Measurements from ENCODE around the gene AOAH.

Gene AOAH

DNA sequence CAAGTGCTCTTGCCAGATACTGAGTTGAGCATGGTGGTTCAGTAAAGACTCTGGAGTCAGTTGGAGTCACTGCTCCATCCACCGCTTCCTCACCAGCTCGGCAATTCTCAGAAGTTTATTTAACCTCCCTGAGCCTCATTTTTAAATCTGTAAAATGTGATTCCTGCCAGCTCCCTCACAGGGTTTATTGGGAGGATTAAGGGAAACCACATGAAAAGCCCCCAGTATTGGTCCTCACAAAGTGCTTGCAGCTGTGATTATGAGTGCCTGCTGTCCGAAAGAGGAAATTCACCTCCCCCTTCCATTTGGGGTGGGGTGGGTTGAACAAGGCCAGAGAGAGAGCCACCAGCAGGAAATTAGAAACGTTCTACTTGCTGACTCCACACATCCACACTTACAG, 99.0 kb downstream of the AOAH start:
- no peak for DNase-seq

DNA sequence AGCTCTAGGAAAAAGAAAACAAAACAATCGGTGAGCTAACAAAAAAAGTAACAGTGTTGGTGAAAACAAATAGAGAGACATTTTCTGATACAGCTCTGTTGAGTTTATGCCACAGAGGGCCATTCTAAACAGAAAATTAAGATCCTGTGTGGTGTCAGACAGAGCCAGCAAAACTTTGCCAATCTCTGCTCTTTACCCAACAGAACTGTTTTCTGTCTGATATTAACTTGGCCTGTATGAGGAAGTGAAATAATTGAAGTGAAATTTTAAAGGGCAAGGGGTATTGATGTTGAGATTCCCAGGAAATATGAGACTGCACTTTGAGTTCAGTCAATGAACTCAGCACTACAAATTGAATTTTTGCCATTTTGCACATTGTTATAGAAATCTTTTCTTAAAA, 101.0 kb downstream of the AOAH start:
- no peak for DNase-seq

GRCh38 chr7:36621396-36621795, 102.9 kb downstream of the AOAH start:
- no peak for DNase-seq

DNA sequence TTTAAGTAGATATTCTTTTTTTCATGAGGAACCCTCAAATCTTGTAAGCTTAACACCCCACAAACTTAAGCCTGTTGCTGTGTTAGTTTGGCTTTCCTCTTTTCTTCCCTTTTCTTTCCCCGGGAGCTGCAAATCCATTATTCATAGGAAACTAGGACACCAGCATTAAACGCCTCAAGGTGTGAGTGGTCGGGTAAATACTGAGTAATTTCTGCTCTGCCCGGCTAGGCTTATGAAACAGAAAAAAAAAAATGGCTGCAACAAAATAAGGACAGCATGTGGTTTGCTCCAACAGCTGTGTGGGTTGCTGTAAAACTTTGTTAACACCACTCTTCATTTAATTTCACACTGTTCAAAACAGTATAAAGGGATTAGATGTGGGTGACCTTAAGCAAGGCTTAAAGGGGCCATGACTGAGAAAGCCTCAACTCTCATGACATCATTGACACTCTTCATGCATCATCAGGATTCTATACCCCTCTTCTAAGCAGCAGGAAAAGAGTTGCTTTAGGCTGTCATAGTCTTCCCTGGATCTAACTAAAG, 104.1 kb downstream of the AOAH start:
- DNase-seq: no peak

DNA sequence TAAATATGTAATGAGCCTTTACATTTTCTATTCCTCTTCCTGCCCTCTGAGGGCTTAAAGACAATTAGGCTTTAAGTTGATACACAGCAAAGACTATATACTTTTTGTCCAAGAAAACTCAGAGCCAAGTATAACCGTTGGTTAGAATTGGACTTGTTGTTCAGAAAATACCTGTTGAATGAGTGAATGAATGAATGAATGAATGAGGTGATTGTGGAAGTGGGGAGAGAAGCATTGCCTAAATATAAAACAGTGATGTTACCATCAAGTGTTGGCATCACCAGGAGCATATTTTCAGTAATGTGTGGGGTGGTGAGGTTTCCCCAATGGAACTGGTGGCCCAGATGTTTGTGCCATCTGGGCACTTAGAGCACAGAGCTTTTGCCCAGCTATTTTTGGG, 106.9 kb downstream of the AOAH start:
- no peak for DNase-seq

- DNase-seq: no peak
Measured at GRCh38 chr7:36615852-36616540, 108.3 kb downstream of the AOAH start.

DNA sequence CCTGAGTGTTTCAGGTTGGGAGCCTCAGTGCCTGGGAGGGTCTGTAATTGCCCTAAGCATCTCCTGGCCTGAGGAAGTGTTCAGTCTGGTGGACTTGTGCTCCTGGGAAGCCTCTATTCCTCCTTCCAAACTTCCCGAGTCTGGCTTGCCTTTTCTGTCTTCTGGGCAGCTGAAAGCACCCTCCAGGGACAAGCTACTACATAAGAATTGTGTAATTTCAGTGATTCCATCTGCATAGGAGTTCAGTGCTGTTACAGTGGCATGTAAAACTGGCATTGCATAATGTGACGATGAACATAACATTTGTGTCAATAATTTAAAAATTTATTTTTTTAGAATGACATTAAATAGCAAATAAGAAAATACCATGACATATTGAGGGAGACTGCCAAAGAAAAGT, 109.3 kb downstream of the AOAH start:
- DNase-seq: no peak

DNA sequence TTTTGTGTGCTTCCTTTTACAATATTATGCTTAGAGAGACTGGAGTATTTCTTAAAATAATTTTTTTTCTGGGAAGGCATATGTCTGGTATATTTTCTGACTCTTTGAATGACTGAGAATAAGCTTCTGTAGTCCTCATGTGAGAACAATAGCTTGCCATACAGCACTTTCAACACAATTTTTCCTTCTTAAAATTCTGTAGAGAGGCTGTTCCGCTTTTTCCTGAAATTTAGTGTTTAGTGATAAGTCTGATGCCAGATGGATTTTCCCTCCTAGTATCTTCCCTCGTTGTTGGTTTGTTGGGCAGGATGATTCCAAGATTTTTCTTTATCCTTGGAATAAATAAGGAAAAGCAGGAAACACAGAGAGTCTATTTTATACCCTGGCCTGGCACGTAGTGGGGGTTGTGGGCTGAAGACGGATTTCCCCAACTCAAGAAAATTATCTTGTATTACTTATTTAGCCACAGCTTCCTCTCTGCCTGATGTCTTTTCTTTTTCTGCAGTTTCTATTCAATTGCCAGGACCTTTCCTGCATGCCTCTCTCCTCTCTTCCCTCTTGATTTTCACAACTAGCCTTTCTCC, 111.2 kb downstream of the AOAH start:
- no peak for DNase-seq

- DNase-seq: no peak
Measured at GRCh38 chr7:36611703-36612102, 112.6 kb downstream of the AOAH start.

GRCh38 chr7:36607721-36608095, 116.6 kb downstream of the AOAH start:
- no peak for DNase-seq

DNA sequence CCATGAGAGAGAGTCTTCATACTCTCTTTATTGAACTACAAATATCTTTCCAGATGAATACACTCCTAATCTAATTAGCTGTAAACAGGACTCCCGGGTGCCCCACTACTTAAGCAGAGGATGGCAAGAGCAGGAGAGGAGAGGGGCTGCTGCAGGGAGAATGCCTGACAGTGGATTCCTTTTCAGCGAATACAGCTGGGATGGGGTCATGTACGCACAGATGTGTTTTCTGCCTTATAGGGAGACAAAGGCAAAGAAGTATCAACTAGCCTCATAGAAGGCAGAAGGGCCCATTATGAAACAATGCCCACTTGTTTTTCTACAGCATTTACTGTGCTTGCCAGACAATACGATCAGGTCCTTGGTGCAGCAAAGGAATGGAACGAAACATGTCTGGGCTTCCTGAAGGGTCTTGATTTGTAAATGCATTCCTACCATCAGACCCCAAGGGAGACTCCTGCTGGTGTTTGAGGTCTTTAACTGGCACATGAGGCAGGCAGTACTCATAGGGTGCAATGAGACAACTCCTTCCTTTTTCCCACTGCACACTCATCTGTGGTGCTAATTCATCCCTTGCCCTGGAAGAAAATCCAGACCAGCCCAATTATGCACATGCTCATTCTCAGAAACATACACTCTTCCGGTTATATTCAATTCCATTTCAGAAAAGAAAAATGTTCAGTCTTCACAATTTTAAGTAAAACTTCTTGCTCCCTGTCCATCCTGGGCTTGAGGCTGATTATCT, 117.1 kb downstream of the AOAH start:
- peak; percentile 18 for DNase-seq

DNA sequence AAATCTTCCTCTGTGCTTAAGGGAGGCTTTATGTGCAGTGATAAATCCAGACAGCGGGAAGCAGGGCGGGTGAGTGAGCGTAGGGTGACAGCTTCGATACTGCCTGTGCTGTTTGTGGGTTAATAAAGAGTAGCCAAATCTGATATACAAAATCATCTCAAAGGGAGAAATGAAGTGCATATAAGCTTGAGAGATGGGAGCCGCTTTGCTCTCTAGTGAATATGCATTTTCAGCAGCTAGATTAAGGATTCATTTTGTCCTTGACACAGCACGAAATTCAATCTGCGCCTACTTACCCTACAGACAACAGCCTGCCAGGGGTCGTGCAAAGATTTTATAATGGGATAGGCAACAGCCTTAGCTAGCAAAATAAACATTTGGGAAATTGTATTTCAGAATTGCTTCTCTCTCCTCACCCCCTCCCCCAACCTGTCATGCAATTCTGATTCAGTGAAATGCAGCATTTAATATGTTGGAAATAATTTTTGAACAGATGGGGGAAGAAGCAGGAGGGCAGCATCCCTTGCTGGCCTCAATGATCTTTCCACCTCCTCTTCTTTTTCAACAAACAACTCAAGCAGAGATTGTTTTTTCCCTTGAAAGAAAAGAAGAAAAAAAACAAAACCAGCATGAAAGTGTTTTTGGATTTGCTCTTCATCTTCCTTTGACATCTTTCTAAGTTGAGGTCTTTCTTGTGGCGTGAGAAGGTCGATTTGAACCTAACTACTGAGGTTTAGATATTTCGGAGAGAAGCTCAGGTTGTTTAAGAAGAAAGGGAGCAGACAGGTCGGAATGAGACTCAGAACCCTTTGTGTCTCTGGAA, 117.9 kb downstream of the AOAH start:
- DNase-seq: peak; percentile 42

GRCh38 chr7:36605261-36606051, 118.8 kb downstream of the AOAH start:
- no peak for DNase-seq

DNA sequence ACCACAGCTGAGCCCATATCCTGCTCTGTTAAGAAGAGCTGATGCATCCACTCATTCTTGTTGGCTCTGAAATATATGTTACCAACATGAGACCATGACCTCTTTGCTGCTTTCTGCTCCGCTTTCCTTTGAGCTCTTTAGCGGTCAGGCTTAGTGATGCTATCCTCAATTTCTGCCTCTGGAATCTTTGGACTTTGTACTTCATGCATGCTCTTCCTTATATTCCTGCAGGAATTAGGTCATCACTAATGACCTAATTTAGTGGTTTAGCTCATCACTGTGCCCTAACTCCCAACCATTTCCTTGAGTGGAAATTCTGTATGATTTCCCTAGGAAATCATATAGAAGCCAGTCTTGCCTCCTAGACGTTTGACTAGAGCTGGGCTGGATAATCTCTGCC, 119.5 kb downstream of the AOAH start:
- no peak for DNase-seq

- no peak for DNase-seq
Measured at GRCh38 chr7:36602934-36603887, 121.1 kb downstream of the AOAH start.

- no peak for DNase-seq
Measured at GRCh38 chr7:36602511-36602910, 121.8 kb downstream of the AOAH start.

GRCh38 chr7:36601601-36602000, 122.7 kb downstream of the AOAH start:
- DNase-seq: no peak

GRCh38 chr7:36600869-36601530, 123.3 kb downstream of the AOAH start:
- DNase-seq: no peak

DNA sequence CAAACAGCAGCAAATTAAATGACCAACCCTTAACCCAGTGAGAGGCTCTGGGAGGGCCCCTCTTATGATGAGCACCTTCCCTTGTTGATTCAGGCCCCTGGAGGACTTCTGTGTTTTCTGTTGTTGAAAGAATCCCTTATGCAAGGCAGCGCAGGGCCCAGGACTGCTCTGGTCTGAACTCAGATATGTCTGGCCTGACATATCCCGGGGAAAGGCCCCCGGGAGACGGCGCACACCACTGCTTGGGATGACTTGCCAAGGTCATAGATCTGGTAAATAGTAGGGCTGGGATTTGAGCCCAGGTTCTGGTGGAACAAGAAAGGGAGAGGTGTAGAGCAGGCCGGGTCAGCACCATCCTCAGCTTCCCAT, 124.0 kb downstream of the AOAH start:
- DNase-seq: no peak

GRCh38 chr7:36599645-36600313, 124.5 kb downstream of the AOAH start:
- no peak for DNase-seq

All from NCI-H2171 (cell line).